ENCODE measurements around the gene FGFR4. TPM values are rescaled to one million over a fixed set of nuclear protein-coding genes. Genes with fewer than 3 reads are reported as not detected.
A peak's percentile ranks its signal among the peaks of the same experiment; 100 is the strongest.

The FGFR4 gene
- total RNA-seq, 1 donor from 2014 or later: 0.42 TPM

GRCh38 chr5:177099422-177100093 is 12.8 kb downstream of the FGFR4 start:
- DNase-seq (ENCODE audit: low spot score): no peak

- DNase-seq (ENCODE audit: low spot score): no peak
Observed at GRCh38 chr5:177100714-177101121, 14.0 kb downstream of the FGFR4 start.

- DNase-seq (ENCODE audit: low spot score): no peak
Observed at GRCh38 chr5:177103523-177104253, 17.0 kb downstream of the FGFR4 start.

- DNase-seq (ENCODE audit: low spot score): no peak
Observed at GRCh38 chr5:177105691-177106476, 19.2 kb downstream of the FGFR4 start.

- no peak for DNase-seq (ENCODE audit: low spot score)
Observed at GRCh38 chr5:177107159-177107558, 20.4 kb downstream of the FGFR4 start.

GRCh38 chr5:177109810-177110209 is 23.1 kb downstream of the FGFR4 start:
- no peak for DNase-seq (ENCODE audit: low spot score)

GRCh38 chr5:177111720-177112394 is 25.1 kb downstream of the FGFR4 start:
- DNase-seq (ENCODE audit: low spot score): no peak

GRCh38 chr5:177112589-177113220 is 26.0 kb downstream of the FGFR4 start:
- no peak for DNase-seq (ENCODE audit: low spot score)

- DNase-seq (ENCODE audit: low spot score): no peak
Observed at GRCh38 chr5:177113566-177114424, 27.1 kb downstream of the FGFR4 start.

GRCh38 chr5:177116631-177117373 is 30.1 kb downstream of the FGFR4 start:
- DNase-seq (ENCODE audit: low spot score): peak; percentile 97

- no peak for DNase-seq (ENCODE audit: low spot score)
Observed at GRCh38 chr5:177117441-177118045, 30.8 kb downstream of the FGFR4 start.

GRCh38 chr5:177122566-177122965 is 35.9 kb downstream of the FGFR4 start:
- no peak for DNase-seq (ENCODE audit: low spot score)

GRCh38 chr5:177123789-177124485 is 37.2 kb downstream of the FGFR4 start:
- DNase-seq (ENCODE audit: low spot score): no peak

GRCh38 chr5:177124486-177124991 is 37.8 kb downstream of the FGFR4 start:
- no peak for DNase-seq (ENCODE audit: low spot score)

- DNase-seq (ENCODE audit: low spot score): no peak
Observed at GRCh38 chr5:177126771-177127170, 40.1 kb downstream of the FGFR4 start.

GRCh38 chr5:177128551-177128981 is 41.9 kb downstream of the FGFR4 start:
- DNase-seq (ENCODE audit: low spot score): peak; percentile 69

GRCh38 chr5:177130211-177131018 is 43.7 kb downstream of the FGFR4 start:
- DNase-seq (ENCODE audit: low spot score): peak; percentile 53

Data from mesenteric fat pad (tissue), 1 donor.